Cardiac muscle cell (in vitro differentiated cells and primary cell): ENCODE data around the gene TTC28. TPM values are rescaled to one million over a fixed set of nuclear protein-coding genes. Genes with fewer than 3 reads are reported as not detected.

Experiments
- DNase-seq, 2 donors: peaks; one replicate each; pipeline versions ENCODE4 v3.0.0 to v3.0.0-alpha.2; 2010 to 2017; ENCODE audit warnings: low read depth in 1 of 2, low spot score in 1 of 2
- H3K27ac ChIP-seq: fragments of 200-600 bp; sonication (generic); 2 replicates; pipeline ENCODE4 v1.5.1; 2016
- H3K27me3 ChIP-seq: fragments of 200-600 bp; sonication (generic); 2 replicates; pipeline ENCODE4 v1.6.0; 2016; ENCODE audit warnings: control low read depth
- H3K36me3 ChIP-seq: fragments of 200-600 bp; sonication (generic); 2 replicates; pipeline ENCODE4 v1.5.1; 2016; ENCODE audit warnings: control low read depth
- H3K4me1 ChIP-seq: fragments of 200-600 bp; sonication (generic); 2 replicates; pipeline ENCODE4 v1.8.1; 2017; ENCODE audit warnings: low read depth, mild to moderate bottlenecking, mixed run types
- H3K4me3 ChIP-seq: fragments of 200-600 bp; sonication (generic); 2 replicates; pipeline ENCODE4 v1.5.1; 2016; ENCODE audit warnings: mild to moderate bottlenecking
- H3K9me3 ChIP-seq: fragments of 200-600 bp; sonication (generic); 2 replicates; pipeline ENCODE4 v1.5.1; 2017; ENCODE audit warnings: low read depth, mild to moderate bottlenecking, control low read depth
- CTCF ChIP-seq: IDR thresholded peaks from 2 replicates; pipeline ENCODE4 v1.5.1; 2012; ENCODE audit warnings: low read depth, mild to moderate bottlenecking, low read length
- polyA plus RNA-seq: library from polyadenylated mRNA; unstranded; fragments of >200 nt; fragmentation: Nextera tagmentation; extraction: Ambion mirVana; gene quantifications from 2 replicates; pipeline ENCODE4 v1.2.1, GENCODE V29; 2016
- total RNA-seq: library from RNA; depleted of rRNA; stranded (reverse); fragments of >200 nt; gene quantifications from 2 replicates; pipeline ENCODE4 v1.2.3, GENCODE V29; 2016

The TTC28 gene
- total and polyA plus RNA-seq, 2 experiments from 2014 or later, result 27.3 to 109 TPM

GRCh38 chr22:28358312-28358711 lies 321.3 kb downstream of the TTC28 start:
- no peak overlapping the region for H3K4me3 ChIP-seq
- no peak for TF ChIP-seq CTCF

GRCh38 chr22:28357193-28357592 lies 322.4 kb downstream of the TTC28 start:
- Histone ChIP-seq H3K4me3 (no peak overlapping the region), H3K27ac (no peak overlapping the region), H3K4me1 (peaks cover 11% of the 10 kb centered on the region), H3K9me3 (no peaks in the 10 kb centered on the region), H3K36me3 (no peaks in the 10 kb centered on the region), H3K27me3 (no peaks in the 10 kb centered on the region)
- no peak for DNase-seq
- TF ChIP-seq CTCF, result no peak

More at GRCh38 chr22:28358312-28358711, 321.3 kb downstream of the TTC28 start:
- Histone ChIP-seq H3K27me3 (no peaks in the 10 kb centered on the region), H3K9me3 (no peaks in the 10 kb centered on the region), H3K4me1 (peaks cover 11% of the 10 kb centered on the region), H3K36me3 (no peaks in the 10 kb centered on the region), H3K27ac (no peak overlapping the region)
- no peak for DNase-seq

- no peaks in the 10 kb centered on the region for H3K27me3 ChIP-seq
- no peaks in the 10 kb centered on the region for H3K36me3 ChIP-seq
- peaks cover 37% of the 10 kb centered on the region for H3K4me1 ChIP-seq
- peak overlapping the region; percentile 39 for H3K27ac ChIP-seq
- DNase-seq, result no peak
- H3K9me3 ChIP-seq, result no peaks in the 10 kb centered on the region
- no peak overlapping the region for H3K4me3 ChIP-seq
- no peak for TF ChIP-seq CTCF
Observed at GRCh38 chr22:28351476-28351875, 328.2 kb downstream of the TTC28 start.

GRCh38 chr22:28348613-28349609 lies 330.7 kb downstream of the TTC28 start:
- Histone ChIP-seq H3K9me3 (no peaks in the 10 kb centered on the region), H3K4me1 (peaks cover 46% of the 10 kb centered on the region), H3K4me3 (no peak overlapping the region), H3K27me3 (no peaks in the 10 kb centered on the region), H3K27ac (peak overlapping the region; percentile 40), H3K36me3 (no peaks in the 10 kb centered on the region)
- TF ChIP-seq CTCF, result no peak
- no peak for DNase-seq

- H3K27ac ChIP-seq, result peak overlapping the region; percentile 57
- no peak for TF ChIP-seq CTCF
- H3K27me3 ChIP-seq, result no peaks in the 10 kb centered on the region
- no peaks in the 10 kb centered on the region for H3K36me3 ChIP-seq
- peaks cover 40% of the 10 kb centered on the region for H3K4me1 ChIP-seq
- no peak overlapping the region for H3K4me3 ChIP-seq
- no peaks in the 10 kb centered on the region for H3K9me3 ChIP-seq
- DNase-seq, result no peak
Observed at GRCh38 chr22:28346308-28346707, 333.3 kb downstream of the TTC28 start.
